Fibroblast of the conjunctiva (primary cell): Measurements from ENCODE around the gene INHBE.
"Not testable (repeated sequence)": the region's sequence is repeated elsewhere in the genome, so short reads cannot be mapped to it uniquely, and the experiment has no call there.

Experiments
- DNase-seq: peaks from one replicate; pipeline ENCODE4 v3.0.0-alpha.2; 2010; ENCODE audit warnings: low read depth

The INHBE gene

GRCh38 chr12:57476162-57476992 lies 21.3 kb downstream of the INHBE start:
- no peak for DNase-seq

- no peak for DNase-seq
These were observed 22.0 kb downstream of the INHBE start for GRCh38 chr12:57476993-57477709.

- no peak for DNase-seq
These were observed 22.9 kb downstream of the INHBE start for GRCh38 chr12:57477710-57478681.

GRCh38 chr12:57479043-57479375 lies 23.9 kb downstream of the INHBE start:
- no peak for DNase-seq

- DNase-seq: no peak
These were observed 24.4 kb downstream of the INHBE start, which contains the start of gene ARHGAP9 for GRCh38 chr12:57479376-57480115. TSS of gene ARHGAP9 (minus strand) at chr12:57479866. CDS start at chr12:57479406, 460 bp downstream.

GRCh38 chr12:57481671-57482070 lies 26.6 kb downstream of the INHBE start:
- no peak for DNase-seq

GRCh38 chr12:57483466-57483865 lies 28.4 kb downstream of the INHBE start:
- DNase-seq: no peak

- DNase-seq: no peak
These were observed 30.6 kb downstream of the INHBE start for GRCh38 chr12:57485695-57486094.

- no peak for DNase-seq
These were observed 32.0 kb downstream of the INHBE start for GRCh38 chr12:57487055-57487596.

GRCh38 chr12:57487597-57488401 lies 32.7 kb downstream of the INHBE start, which contains the start of gene MARS1:
TSS of gene MARS1 (plus strand) at chr12:57488068. CDS start at chr12:57488091, 23 bp downstream.
- DNase-seq: peak; percentile 94

- no peak for DNase-seq
These were observed 33.5 kb downstream of the INHBE start for GRCh38 chr12:57488402-57489156.

GRCh38 chr12:57489157-57489641 lies 34.1 kb downstream of the INHBE start:
- no peak for DNase-seq

- DNase-seq: no peak
These were observed 35.0 kb downstream of the INHBE start for GRCh38 chr12:57490126-57490525.

- DNase-seq: no peak
These were observed 36.5 kb downstream of the INHBE start for GRCh38 chr12:57491393-57492280.

- not testable (repeated sequence) for DNase-seq
These were observed 40.1 kb downstream of the INHBE start for GRCh38 chr12:57495051-57495701.

GRCh38 chr12:57496822-57497221 lies 41.7 kb downstream of the INHBE start:
- no peak for DNase-seq

GRCh38 chr12:57497223-57498131 lies 42.4 kb downstream of the INHBE start:
- no peak for DNase-seq
